DND-41 (cell line): ENCODE data around the gene S100PBP.

Experiments
- ATAC-seq: fragments of 200-7000 bp; cut with Tn5 transposase; 3 replicates; pipeline ENCODE4 v1.9.1; 2021; ENCODE audit warnings: low read depth; ENCODE audit not compliant: insufficient read depth
- DNase-seq: peaks from one replicate; pipeline ENCODE4 v3.0.0-alpha.2; 2020
- H2AFZ ChIP-seq: 2 replicates; pipeline ENCODE4 v1.6.0; 2012; ENCODE audit warnings: low read depth, low read length
- H3K27ac ChIP-seq: 2 replicates; pipeline ENCODE4 v1.5.1; 2012; ENCODE audit warnings: low read length, inconsistent platforms
- H3K27me3 ChIP-seq: fragments of 200-600 bp; sonication (generic); 2 replicates; pipeline ENCODE4 v1.6.0; 2012; ENCODE audit warnings: low read length, mild to moderate bottlenecking, inconsistent platforms; ENCODE audit not compliant: insufficient read depth, poor library complexity
- H3K36me3 ChIP-seq: 2 replicates; pipeline ENCODE4 v1.5.1; 2012; ENCODE audit warnings: low read length, inconsistent platforms; ENCODE audit not compliant: insufficient read depth
- H3K4me1 ChIP-seq: 2 replicates; pipeline ENCODE4 v1.5.1; 2012; ENCODE audit warnings: mild to moderate bottlenecking, low read length; ENCODE audit not compliant: insufficient read depth
- H3K4me2 ChIP-seq: 2 replicates; pipeline ENCODE4 v1.6.0; 2012; ENCODE audit warnings: mild to moderate bottlenecking, moderate library complexity, low read length, inconsistent platforms; ENCODE audit not compliant: insufficient read depth
- H3K4me3 ChIP-seq, 2 experiments: fragments of 200-600 bp in 1 of 2; shearing (Covaris generic) in 1 of 2; 2 replicates each; pipeline ENCODE4 v1.5.1; 2012 to 2016; ENCODE audit warnings: inconsistent platforms in 2 of 2, low read length in 2 of 2, mild to moderate bottlenecking in 2 of 2, low read depth in 1 of 2, moderate library complexity in 1 of 2
- H3K79me2 ChIP-seq: 2 replicates; pipeline ENCODE4 v1.6.0; 2012; ENCODE audit warnings: low read length, inconsistent platforms; ENCODE audit not compliant: insufficient read depth
- H3K9ac ChIP-seq: 2 replicates; pipeline ENCODE4 v1.6.0; 2012; ENCODE audit warnings: low read depth, mild to moderate bottlenecking, inconsistent platforms, low read length, moderate library complexity
- H3K9me3 ChIP-seq: 2 replicates; pipeline ENCODE4 v1.5.1; 2012; ENCODE audit warnings: low read length, moderate library complexity, mild to moderate bottlenecking, inconsistent platforms; ENCODE audit not compliant: insufficient read depth, severe bottlenecking
- H4K20me1 ChIP-seq: 2 replicates; pipeline ENCODE4 v1.6.0; 2012; ENCODE audit warnings: low read length; ENCODE audit not compliant: insufficient read depth
- EZH2 ChIP-seq: IDR thresholded peaks from 3 replicates; pipeline ENCODE4 v1.6.1; 2012; ENCODE audit warnings: borderline replicate concordance, low read depth, mild to moderate bottlenecking, moderate library complexity, low read length, inconsistent platforms; ENCODE audit not compliant: severe bottlenecking
- TF ChIP-seq, protein P1 (sequence below): IDR thresholded peaks from 2 replicates; pipeline ENCODE4 v1.5.1; 2012; ENCODE audit warnings: borderline replicate concordance, low read length, moderate library complexity, mild to moderate bottlenecking; ENCODE audit not compliant: poor library complexity, severe bottlenecking; ENCODE audit errors: extremely low read depth

The S100PBP gene

DNA sequence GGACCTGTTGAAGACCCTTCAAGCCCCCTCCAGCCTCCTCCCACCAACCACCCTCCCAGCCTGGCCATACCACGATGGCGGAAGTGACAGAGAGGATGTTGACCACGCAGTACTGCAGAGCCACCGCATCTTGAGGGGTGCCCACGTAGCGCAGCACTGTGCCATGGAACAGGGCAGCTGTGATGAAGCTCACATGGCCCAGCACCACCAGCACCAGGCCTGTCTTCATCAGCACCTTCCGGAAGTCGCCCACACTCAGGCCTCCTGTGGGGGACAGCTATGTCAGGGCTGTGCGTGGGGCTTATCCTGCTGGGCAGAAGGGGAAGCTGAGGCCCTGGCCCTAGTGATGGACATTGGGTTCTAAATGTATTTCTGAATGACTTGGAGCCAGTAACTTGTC lies 80.6 kb downstream of the S100PBP start:
- H2AFZ ChIP-seq: no peak overlapping the region
- H3K27ac ChIP-seq: no peak overlapping the region
- H3K4me3 ChIP-seq: no peak overlapping the region
- no peaks in the 10 kb centered on the region for H3K36me3 ChIP-seq
- H3K79me2 ChIP-seq: no peaks in the 10 kb centered on the region
- H3K4me1 ChIP-seq: no peaks in the 10 kb centered on the region
- DNase-seq (no peak), ATAC-seq (no peak)
- no peak overlapping the region for H3K4me2 ChIP-seq
- H3K9me3 ChIP-seq: no peaks in the 10 kb centered on the region
- TF ChIP-seq, protein P1, sequence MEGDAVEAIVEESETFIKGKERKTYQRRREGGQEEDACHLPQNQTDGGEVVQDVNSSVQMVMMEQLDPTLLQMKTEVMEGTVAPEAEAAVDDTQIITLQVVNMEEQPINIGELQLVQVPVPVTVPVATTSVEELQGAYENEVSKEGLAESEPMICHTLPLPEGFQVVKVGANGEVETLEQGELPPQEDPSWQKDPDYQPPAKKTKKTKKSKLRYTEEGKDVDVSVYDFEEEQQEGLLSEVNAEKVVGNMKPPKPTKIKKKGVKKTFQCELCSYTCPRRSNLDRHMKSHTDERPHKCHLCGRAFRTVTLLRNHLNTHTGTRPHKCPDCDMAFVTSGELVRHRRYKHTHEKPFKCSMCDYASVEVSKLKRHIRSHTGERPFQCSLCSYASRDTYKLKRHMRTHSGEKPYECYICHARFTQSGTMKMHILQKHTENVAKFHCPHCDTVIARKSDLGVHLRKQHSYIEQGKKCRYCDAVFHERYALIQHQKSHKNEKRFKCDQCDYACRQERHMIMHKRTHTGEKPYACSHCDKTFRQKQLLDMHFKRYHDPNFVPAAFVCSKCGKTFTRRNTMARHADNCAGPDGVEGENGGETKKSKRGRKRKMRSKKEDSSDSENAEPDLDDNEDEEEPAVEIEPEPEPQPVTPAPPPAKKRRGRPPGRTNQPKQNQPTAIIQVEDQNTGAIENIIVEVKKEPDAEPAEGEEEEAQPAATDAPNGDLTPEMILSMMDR: no peak
- TF ChIP-seq EZH2: no peak
- H3K27me3 ChIP-seq: no peaks in the 10 kb centered on the region
- H4K20me1 ChIP-seq: no peaks in the 10 kb centered on the region
- no peak overlapping the region for H3K9ac ChIP-seq

DNA sequence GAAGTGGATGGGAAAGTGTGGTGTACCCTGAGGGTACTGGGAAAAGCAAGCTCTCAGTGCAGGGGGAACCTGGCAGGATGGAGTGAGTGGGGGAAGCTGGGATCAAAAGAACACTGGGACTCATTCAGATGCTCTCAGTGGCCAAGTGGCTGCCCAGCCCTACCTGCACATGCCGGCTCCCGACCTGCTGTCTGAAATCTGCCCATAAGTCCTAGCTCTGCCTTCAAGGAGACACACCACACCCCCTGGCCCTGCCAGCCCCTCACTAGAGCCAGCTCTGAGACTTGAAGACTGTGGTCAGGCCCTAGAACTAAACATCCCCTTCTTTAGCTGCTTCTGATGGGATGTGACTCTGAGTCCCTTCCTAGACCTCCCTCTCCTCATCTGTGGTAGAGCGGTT lies 81.5 kb downstream of the S100PBP start:
- DNase-seq: no peak
- Histone ChIP-seq H3K9me3 (no peaks in the 10 kb centered on the region), H3K9ac (no peak overlapping the region), H4K20me1 (no peaks in the 10 kb centered on the region), H3K4me1 (no peaks in the 10 kb centered on the region), H3K27ac (no peak overlapping the region), H3K79me2 (no peaks in the 10 kb centered on the region), H3K4me3 (no peak overlapping the region), H3K36me3 (no peaks in the 10 kb centered on the region), H3K4me2 (no peak overlapping the region), H3K27me3 (no peaks in the 10 kb centered on the region), H2AFZ (no peak overlapping the region)
- TF ChIP-seq, protein P1: no peak
- TF ChIP-seq EZH2: no peak
- ATAC-seq: no peak

GRCh38 chr1:32899586-32900296 lies 82.3 kb downstream of the S100PBP start:
- Histone ChIP-seq H3K79me2 (no peaks in the 10 kb centered on the region), H3K4me2 (no peak overlapping the region), H3K27ac (no peak overlapping the region), H3K4me1 (no peaks in the 10 kb centered on the region), H2AFZ (no peak overlapping the region), H3K9me3 (no peaks in the 10 kb centered on the region), H3K36me3 (no peaks in the 10 kb centered on the region), H3K27me3 (no peaks in the 10 kb centered on the region), H3K4me3 (no peak overlapping the region), H4K20me1 (no peaks in the 10 kb centered on the region), H3K9ac (no peak overlapping the region)
- ATAC-seq: no peak
- TF ChIP-seq EZH2: no peak
- TF ChIP-seq, protein P1: no peak
- DNase-seq: no peak
